Progenitor cell of endocrine pancreas (in vitro differentiated cells): ENCODE measurements around the gene REXO1. TPM values are rescaled to one million over a fixed set of nuclear protein-coding genes. Genes with fewer than 3 reads are reported as not detected.

Source experiments
- DNase-seq: peaks from one replicate; pipeline ENCODE4 v3.0.0; 2021; ENCODE audit warnings: low spot score; ENCODE audit not compliant: unreplicated experiment
- H3K27ac Mint-ChIP-seq: 2 replicates; pipeline ENCODE4 v1.8.0; 2021; ENCODE audit warnings: mild to moderate bottlenecking, moderate library complexity, mixed read lengths
- H3K27me3 Mint-ChIP-seq: 2 replicates; pipeline ENCODE4 v1.8.0; 2021; ENCODE audit warnings: mixed read lengths
- H3K36me3 Mint-ChIP-seq: 2 replicates; pipeline ENCODE4 v1.8.0; 2022; ENCODE audit warnings: mixed read lengths; ENCODE audit not compliant: insufficient read depth
- H3K4me1 Mint-ChIP-seq: 2 replicates; pipeline ENCODE4 v1.8.0; 2021; ENCODE audit warnings: low read depth, mixed read lengths
- H3K4me3 Mint-ChIP-seq: 2 replicates; pipeline ENCODE4 v1.8.0; 2021; ENCODE audit warnings: low read depth, mild to moderate bottlenecking, moderate library complexity, mixed read lengths
- H3K9me3 Mint-ChIP-seq: 2 replicates; pipeline ENCODE4 v1.8.0; 2021; ENCODE audit warnings: low read depth, mixed read lengths
- CTCF ChIP-seq: fragments of 200-600 bp; sonication (generic); IDR thresholded peaks from one replicate; pipeline ENCODE4 v1.5.0; 2021; ENCODE audit warnings: antibody characterized with exemption, mild to moderate bottlenecking; ENCODE audit not compliant: unreplicated experiment
- total RNA-seq: library from RNA; stranded (reverse); gene quantifications from 2 replicates; pipeline ENCODE4 v1.2.1, GENCODE V29; 2021

The REXO1 gene
- total RNA-seq, 1 donor from 2014 or later = 42.8 TPM

GRCh38 chr19:1815605-1816529 is 32.4 kb downstream of the REXO1 start:
- H3K27me3 Mint-ChIP-seq = peaks cover 4% of the 10 kb centered on the region
- no peak overlapping the region for H3K4me3 Mint-ChIP-seq
- H3K4me1 Mint-ChIP-seq = peaks cover 8% of the 10 kb centered on the region
- no peak for TF ChIP-seq CTCF
- no peak overlapping the region for H3K27ac Mint-ChIP-seq
- no peaks in the 10 kb centered on the region for H3K9me3 Mint-ChIP-seq
- DNase-seq = no peak
- H3K36me3 Mint-ChIP-seq = peaks cover 7% of the 10 kb centered on the region

GRCh38 chr19:1814833-1815604 is 33.3 kb downstream of the REXO1 start:
- no peaks in the 10 kb centered on the region for H3K9me3 Mint-ChIP-seq
- H3K4me3 Mint-ChIP-seq = no peak overlapping the region
- H3K27me3 Mint-ChIP-seq = peaks cover 11% of the 10 kb centered on the region
- H3K27ac Mint-ChIP-seq = no peak overlapping the region
- TF ChIP-seq CTCF = no peak
- peaks cover 8% of the 10 kb centered on the region for H3K4me1 Mint-ChIP-seq
- DNase-seq = no peak
- H3K36me3 Mint-ChIP-seq = peaks cover 3% of the 10 kb centered on the region

- H3K27me3 Mint-ChIP-seq = peaks cover 11% of the 10 kb centered on the region
- DNase-seq = no peak
- peaks cover 3% of the 10 kb centered on the region for H3K36me3 Mint-ChIP-seq
- peaks cover 8% of the 10 kb centered on the region for H3K4me1 Mint-ChIP-seq
- no peak for TF ChIP-seq CTCF
- no peaks in the 10 kb centered on the region for H3K9me3 Mint-ChIP-seq
- no peak overlapping the region for H3K27ac Mint-ChIP-seq
- no peak overlapping the region for H3K4me3 Mint-ChIP-seq
These were observed 33.9 kb downstream of the REXO1 start for GRCh38 chr19:1814391-1814790.

- peaks cover 8% of the 10 kb centered on the region for H3K4me1 Mint-ChIP-seq
- DNase-seq = no peak
- TF ChIP-seq CTCF = peak; percentile 3
- peaks cover 11% of the 10 kb centered on the region for H3K27me3 Mint-ChIP-seq
- H3K9me3 Mint-ChIP-seq = no peaks in the 10 kb centered on the region
- peak overlapping the region; percentile 77 for H3K4me3 Mint-ChIP-seq
- peak overlapping the region; percentile 95 for H3K27ac Mint-ChIP-seq
- H3K36me3 Mint-ChIP-seq = peaks cover 3% of the 10 kb centered on the region
These were observed 34.8 kb downstream of the REXO1 start for GRCh38 chr19:1813192-1814182.
